Astrocyte (in vitro differentiated cells and primary cell): Measurements from ENCODE around the gene CCNL2. TPM values are rescaled to one million over a fixed set of nuclear protein-coding genes. Genes with fewer than 3 reads are reported as not detected.

Source experiments
- DNase-seq: peaks from one replicate; pipeline ENCODE4 v3.0.0-alpha.2; 2010; ENCODE audit warnings: low read depth
- FAIRE-seq: peaks from 2 replicates; lab custom pipeline; 2011; peaks lifted over from hg19 to GRCh38; lab: Jason Lieb, UNC
- H2AFZ ChIP-seq: 2 replicates; pipeline ENCODE4 v1.6.0; 2012; ENCODE audit warnings: low read depth, low read length, inconsistent platforms
- H3K27ac ChIP-seq: 2 replicates; pipeline ENCODE4 v1.5.1; 2011; ENCODE audit warnings: low read depth, low read length, inconsistent platforms
- H3K27me3 ChIP-seq: 2 replicates; pipeline ENCODE4 v1.6.0; 2011; ENCODE audit warnings: low read length, inconsistent platforms; ENCODE audit not compliant: insufficient read depth
- H3K36me3 ChIP-seq: 2 replicates; pipeline ENCODE4 v1.5.1; 2011; ENCODE audit warnings: low read length, inconsistent platforms; ENCODE audit not compliant: insufficient read depth
- H3K4me1 ChIP-seq: 2 replicates; pipeline ENCODE4 v1.5.1; 2011; ENCODE audit warnings: low read length, inconsistent platforms; ENCODE audit not compliant: insufficient read depth
- H3K4me2 ChIP-seq: 2 replicates; pipeline ENCODE4 v1.6.0; 2012; ENCODE audit warnings: low read length, inconsistent platforms
- H3K4me3 ChIP-seq: 2 replicates; pipeline ENCODE4 v1.5.1; 2011; ENCODE audit warnings: low read depth, mild to moderate bottlenecking, low read length, inconsistent platforms; ENCODE audit not compliant: insufficient read depth
- H3K79me2 ChIP-seq: 2 replicates; pipeline ENCODE4 v1.6.0; 2012; ENCODE audit warnings: mild to moderate bottlenecking, low read length, inconsistent platforms; ENCODE audit not compliant: insufficient read depth
- H3K9ac ChIP-seq: 2 replicates; pipeline ENCODE4 v1.6.0; 2012; ENCODE audit warnings: mild to moderate bottlenecking, low read length, inconsistent platforms
- H3K9me3 ChIP-seq: 2 replicates; pipeline ENCODE4 v1.5.1; 2012; ENCODE audit warnings: low read depth, mild to moderate bottlenecking, low read length, inconsistent platforms; ENCODE audit not compliant: insufficient read depth
- H4K20me1 ChIP-seq: 2 replicates; pipeline ENCODE4 v1.6.0; 2012; ENCODE audit warnings: low read length, inconsistent platforms; ENCODE audit not compliant: insufficient read depth
- H3K27ac Mint-ChIP-seq: one replicate; pipeline ENCODE4 v1.8.0; 2021; ENCODE audit warnings: mild to moderate bottlenecking, mixed read lengths; ENCODE audit not compliant: unreplicated experiment
- H3K27me3 Mint-ChIP-seq: one replicate; pipeline ENCODE4 v1.8.0; 2021; ENCODE audit warnings: low read depth, mixed read lengths; ENCODE audit not compliant: unreplicated experiment
- H3K36me3 Mint-ChIP-seq: one replicate; pipeline ENCODE4 v1.8.0; 2021; ENCODE audit warnings: low read depth, mixed read lengths; ENCODE audit not compliant: unreplicated experiment
- H3K4me1 Mint-ChIP-seq: one replicate; pipeline ENCODE4 v1.8.0; 2021; ENCODE audit warnings: low read depth, mixed read lengths; ENCODE audit not compliant: unreplicated experiment
- H3K4me3 Mint-ChIP-seq: one replicate; pipeline ENCODE4 v1.8.0; 2021; ENCODE audit warnings: mild to moderate bottlenecking, moderate library complexity, mixed read lengths; ENCODE audit not compliant: unreplicated experiment
- H3K9me3 Mint-ChIP-seq: one replicate; pipeline ENCODE4 v1.8.0; 2021; ENCODE audit warnings: mild to moderate bottlenecking, mixed read lengths; ENCODE audit not compliant: unreplicated experiment
- CTCF ChIP-seq: IDR thresholded peaks from 2 replicates; pipeline ENCODE4 v1.5.1; 2011; ENCODE audit warnings: low read depth, mild to moderate bottlenecking, inconsistent platforms, low read length, moderate library complexity; ENCODE audit not compliant: insufficient read depth
- EZH2 ChIP-seq: IDR thresholded peaks from 2 replicates; pipeline ENCODE4 v1.6.1; 2012; ENCODE audit warnings: mild to moderate bottlenecking, low read length, inconsistent platforms; ENCODE audit not compliant: insufficient read depth
- total RNA-seq: library from RNA; stranded (reverse); gene quantifications from 2 replicates; pipeline ENCODE4 v1.2.1, GENCODE V29; 2021

Gene CCNL2
- total RNA-seq, 1 donor from 2014 or later = 194 TPM

DNA sequence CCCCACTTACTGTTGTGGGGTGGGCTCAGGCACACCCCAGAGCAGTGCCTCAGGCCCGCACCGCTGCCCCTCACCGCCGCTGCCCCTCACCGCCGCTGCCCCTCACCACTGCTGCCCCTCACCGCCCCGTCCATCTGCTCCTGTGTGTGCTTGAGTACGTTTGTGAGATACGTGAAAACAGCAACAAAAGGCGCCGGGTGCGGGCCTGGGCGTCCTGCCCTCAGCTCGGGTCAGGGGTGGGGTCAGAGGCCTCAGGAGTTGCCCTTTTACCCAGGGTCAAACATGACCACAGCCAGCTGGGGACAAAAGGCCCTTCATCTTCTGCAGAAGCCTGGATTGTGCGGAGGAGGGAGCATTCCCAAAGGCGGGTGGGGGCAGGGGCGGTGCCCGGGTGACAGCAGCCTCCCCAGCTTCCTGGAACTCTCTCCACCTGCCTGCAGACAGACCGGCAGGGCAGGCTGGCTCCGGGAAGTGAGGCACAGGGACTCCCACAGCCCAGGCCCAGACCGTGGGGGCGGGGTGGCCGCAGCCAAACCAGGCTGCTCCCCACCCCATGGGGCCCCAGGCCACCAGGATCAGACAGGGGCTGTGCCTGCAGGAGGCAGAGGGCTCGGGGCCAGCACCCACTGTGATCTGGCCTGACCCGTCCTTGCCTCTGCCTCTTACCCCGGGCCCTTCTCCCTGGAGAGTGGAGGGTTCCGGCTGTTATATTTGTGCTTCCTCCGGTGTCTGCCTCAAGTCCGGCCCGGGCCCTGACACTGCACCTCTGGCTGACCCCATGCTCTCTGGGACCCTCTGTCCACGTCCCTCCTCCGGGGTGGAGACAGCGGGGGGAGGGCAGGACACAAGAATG lies 34.0 kb upstream of the CCNL2 start:
- H3K4me2 ChIP-seq = peak overlapping the region; percentile 85
- no peak for TF ChIP-seq EZH2
- no peak for TF ChIP-seq CTCF
- H3K36me3 ChIP-seq = no peaks in the 10 kb centered on the region
- DNase-seq (no peak), FAIRE-seq (no peak)
- H4K20me1 ChIP-seq = peaks cover 6% of the 10 kb centered on the region
- H3K27me3 ChIP-seq = no peaks in the 10 kb centered on the region
- H3K9me3 Mint-ChIP-seq = no peaks in the 10 kb centered on the region
- peaks cover 16% of the 10 kb centered on the region for H3K4me1 Mint-ChIP-seq
- no peaks in the 10 kb centered on the region for H3K27me3 Mint-ChIP-seq
- H3K27ac ChIP-seq = no peak overlapping the region
- peak overlapping the region; percentile 31 for H3K9ac ChIP-seq
- H3K9me3 ChIP-seq = no peaks in the 10 kb centered on the region
- H3K4me3 ChIP-seq = no peak overlapping the region
- H3K36me3 Mint-ChIP-seq = no peaks in the 10 kb centered on the region
- peaks cover 35% of the 10 kb centered on the region for H3K4me1 ChIP-seq
- peak overlapping the region; percentile 26 for H3K27ac Mint-ChIP-seq
- H2AFZ ChIP-seq = no peak overlapping the region
- no peak overlapping the region for H3K4me3 Mint-ChIP-seq
- H3K79me2 ChIP-seq = no peaks in the 10 kb centered on the region

GRCh38 chr1:1432274-1432950 lies 33.3 kb upstream of the CCNL2 start:
- Histone ChIP-seq H2AFZ (no peak overlapping the region), H3K4me3 (no peak overlapping the region), H3K79me2 (no peaks in the 10 kb centered on the region), H3K9ac (no peak overlapping the region), H3K4me1 (peaks cover 35% of the 10 kb centered on the region), H4K20me1 (peaks cover 6% of the 10 kb centered on the region), H3K36me3 (no peaks in the 10 kb centered on the region), H3K9me3 (no peaks in the 10 kb centered on the region), H3K27ac (no peak overlapping the region), H3K4me2 (no peak overlapping the region), H3K27me3 (no peaks in the 10 kb centered on the region)
- H3K36me3 Mint-ChIP-seq = no peaks in the 10 kb centered on the region
- peaks cover 16% of the 10 kb centered on the region for H3K4me1 Mint-ChIP-seq
- FAIRE-seq (no peak), DNase-seq (no peak)
- no peak overlapping the region for H3K4me3 Mint-ChIP-seq
- H3K27me3 Mint-ChIP-seq = no peaks in the 10 kb centered on the region
- peak overlapping the region; percentile 77 for H3K27ac Mint-ChIP-seq
- TF ChIP-seq CTCF (no peak), EZH2 (no peak)
- no peaks in the 10 kb centered on the region for H3K9me3 Mint-ChIP-seq
